GM19193 (cell line): ENCODE data around the gene IRS1.

Experiments
- POLR2A ChIP-seq: IDR thresholded peaks from 4 replicates; pipeline ENCODE4 v1.6.1; 2011; ENCODE audit not compliant: insufficient read depth, insufficient read length; ENCODE audit errors: extremely low read depth

Gene IRS1

GRCh38 chr2:226683196-226683595 is 116.4 kb downstream of the IRS1 start:
- no peak for TF ChIP-seq POLR2A
